ENCODE results near the gene CES1. TPM values are rescaled to one million over a fixed set of nuclear protein-coding genes. Genes with fewer than 3 reads are reported as not detected.

The CES1 gene
- total and polyA plus RNA-seq, 2 of the 8 experiments (the other 6 are each of a cell fraction or from before 2014, with no cell fraction given), result 0.91 to 1.2 TPM

DNA sequence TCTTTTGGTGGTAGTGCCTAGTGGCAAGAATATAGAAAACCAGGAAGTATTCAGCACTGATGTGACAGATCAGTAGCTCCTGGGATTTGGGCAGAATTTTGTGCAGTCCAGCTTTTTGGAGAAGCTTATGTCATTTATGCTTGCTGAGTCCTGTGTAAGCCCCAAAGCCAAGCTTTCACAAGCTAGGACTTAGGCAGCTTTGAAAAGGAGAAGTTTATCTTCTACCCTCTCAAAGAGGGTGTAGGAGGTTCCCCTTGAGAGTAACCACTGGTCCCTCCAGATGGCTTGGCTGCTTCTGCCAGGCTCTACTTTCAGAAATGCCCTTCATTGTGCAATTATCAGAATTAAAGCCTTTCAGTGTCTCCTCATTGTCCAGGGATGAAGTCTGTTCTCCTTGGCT is 78.8 kb downstream of the CES1 start:
- H2BK20ac ChIP-seq (ENCODE audit: low read length), result 0 out of 2 replicates have a peak overlapping the region, but pooled peaks have one; percentile 10
- peaks cover 7 to 12% of the 10 kb centered on the region in 2 experiments; a peak in 2 of 4 replicates for H3K9me3 ChIP-seq (ENCODE audit: insufficient read depth in 2 of 2, low read depth in 1 of 2, low read length in 1 of 2)
- H3K23me2 ChIP-seq (ENCODE audit: low read depth, low read length), result no peaks in the 10 kb centered on the region
- H3K79me2 ChIP-seq (ENCODE audit: control insufficient read depth in 1 of 2, insufficient read depth in 2 of 2, low read length in 2 of 2), result no peaks in the 10 kb centered on the region
- no peak overlapping the region for H2BK15ac ChIP-seq (ENCODE audit: low read length)
- no peak overlapping the region for H2AFZ ChIP-seq (ENCODE audit: low read length)
- H3K4me2 ChIP-seq (ENCODE audit: insufficient read depth in 1 of 2, low read depth in 2 of 2, low read length in 2 of 2), result no peak overlapping the region
- no peak overlapping the region for H3K23ac ChIP-seq (ENCODE audit: insufficient read length)
- H2BK5ac ChIP-seq (ENCODE audit: low read depth, low read length), result no peak overlapping the region
- FAIRE-seq (no peak), DNase-seq (ENCODE audit: low read depth in 1 of 2, low spot score in 2 of 2) (no peak)
- no peak overlapping the region for H3K56ac ChIP-seq (replicated peaks; ENCODE audit: insufficient read length, low read depth, low read length)
- no peak overlapping the region for H3K4me3 ChIP-seq (ENCODE audit: extremely low read depth in 1 of 4, insufficient read depth in 2 of 4, low read depth in 3 of 4, low read length in 4 of 4)
- H2BK12ac ChIP-seq (ENCODE audit: low read depth, low read length), result no peak overlapping the region
- no peak overlapping the region for H4K91ac ChIP-seq (replicated peaks; ENCODE audit: insufficient read length, low read length)
- ChIA-PET CTCF (ENCODE audit: partially characterized antibody) (interaction anchor here (0.6 to 1.0 kb wide), 2 partner anchors 15 to 1196 kb away, joined by 3 read pairs; no protein-coding TSS in a partner anchor), POLR2A (ENCODE audit: partially characterized antibody) (no interaction called here)
- H2BK120ac ChIP-seq (replicated peaks; ENCODE audit: low read depth, low read length), result no peak overlapping the region
- no peak overlapping the region for H3K9ac ChIP-seq (replicated peaks in 1 of 4; ENCODE audit: extremely low read depth in 1 of 4, low read depth in 3 of 4, low read length in 3 of 4)
- H2AK5ac ChIP-seq (ENCODE audit: low read depth, low read length), result no peak overlapping the region
- H3K18ac ChIP-seq (ENCODE audit: extremely low read depth, low read length), result no peak overlapping the region
- H3K14ac ChIP-seq (ENCODE audit: insufficient read length), result no peak overlapping the region
- no peaks in the 10 kb centered on the region for H4K20me1 ChIP-seq (replicated peaks in 1 of 2; ENCODE audit: control insufficient read depth in 1 of 2, insufficient read depth in 2 of 2, low read length in 2 of 2)
- H3K4ac ChIP-seq (replicated peaks; ENCODE audit: insufficient read length, low read depth, low read length), result no peak overlapping the region
- no peak overlapping the region for H4K8ac ChIP-seq (ENCODE audit: extremely low read depth, insufficient read depth, low read length)
- no peak overlapping the region for H4K5ac ChIP-seq (ENCODE audit: insufficient read length, low read depth, low read length)
- no peaks in the 10 kb centered on the region for H3K79me1 ChIP-seq (ENCODE audit: low read depth, low read length)
- H3K27me3 ChIP-seq (replicated peaks in 1 of 4; ENCODE audit: control insufficient read depth in 3 of 4, extremely low read depth in 1 of 4, insufficient read depth in 3 of 4, low read length in 3 of 4), result peaks cover 0 to 9% (median 0%) of the 10 kb centered on the region in 4 experiments; a peak in 3 of 7 replicates
- no peak overlapping the region for H3K27ac ChIP-seq (ENCODE audit: low read depth, low read length)
- no peaks in the 10 kb centered on the region for H3K4me1 ChIP-seq (replicated peaks in 1 of 4; ENCODE audit: control insufficient read depth in 3 of 4, insufficient read depth in 4 of 4, low read length in 3 of 4)
- H3K36me3 ChIP-seq (ENCODE audit: control insufficient read depth in 2 of 4, insufficient read depth in 4 of 4, low read length in 3 of 4), result no peaks in the 10 kb centered on the region
- TF ChIP-seq EP300 (IDR thresholded peaks at IDR 0.05; ENCODE audit: borderline replicate concordance in 1 of 2, low read depth in 2 of 2, low read length in 2 of 2) (no peak), RNF2 (IDR thresholded peaks at IDR 0.05; ENCODE audit: borderline replicate concordance, low read depth, low read length, missing control alignments, poor library complexity, severe bottlenecking) (no peak), EZH2 (IDR thresholded peaks at IDR 0.05; ENCODE audit: low read depth, low read length, severe bottlenecking) (no peak), FOSL1 (IDR thresholded peaks at IDR 0.05; ENCODE audit: insufficient read depth, low read depth, low read length) (no peak), POU5F1 (IDR thresholded peaks at IDR 0.05; ENCODE audit: low read depth, low read length) (no peak), CBX5 (IDR thresholded peaks at IDR 0.05; ENCODE audit: low read depth, low read length) (no peak), JUND (IDR thresholded peaks at IDR 0.05; ENCODE audit: low read length) (no peak), CREB1 (IDR thresholded peaks at IDR 0.05) (no peak), MAFK (IDR thresholded peaks at IDR 0.05; ENCODE audit: low read depth, low read length) (no peak), JUN (IDR thresholded peaks at IDR 0.05; ENCODE audit: low read depth, low read length) (no peak), BRCA1 (IDR thresholded peaks at IDR 0.05; ENCODE audit: low read depth, low read length) (no peak), TAF7 (optimal IDR thresholded peaks at IDR 0.05; ENCODE audit: borderline replicate concordance, low read depth, low read length) (no peak), CHD2 (IDR thresholded peaks at IDR 0.05; ENCODE audit: low read length) (no peak), KDM4A (IDR thresholded peaks at IDR 0.05; ENCODE audit: low read depth, low read length, severe bottlenecking) (no peak)
- TF ChIP-seq, protein P1, sequence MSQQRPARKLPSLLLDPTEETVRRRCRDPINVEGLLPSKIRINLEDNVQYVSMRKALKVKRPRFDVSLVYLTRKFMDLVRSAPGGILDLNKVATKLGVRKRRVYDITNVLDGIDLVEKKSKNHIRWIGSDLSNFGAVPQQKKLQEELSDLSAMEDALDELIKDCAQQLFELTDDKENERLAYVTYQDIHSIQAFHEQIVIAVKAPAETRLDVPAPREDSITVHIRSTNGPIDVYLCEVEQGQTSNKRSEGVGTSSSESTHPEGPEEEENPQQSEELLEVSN (IDR thresholded peaks at IDR 0.05), result no peak

Measured in H1 (cell line).